A549 (cell line): ENCODE results near the gene B4GALT7.

ENCODE experiments used
- CTCF ChIP-seq: fragments of >200 bp; sonication (Bioruptor Twin); formaldehyde crosslinking; IDR thresholded peaks from 3 replicates; pipeline ENCODE4 v1.5.1; 2016
- ESRRA ChIP-seq: fragments of 150-350 bp; IDR thresholded peaks from 2 replicates; pipeline ENCODE4 v1.6.1; 2014; ENCODE audit warnings: mild to moderate bottlenecking, low read length, borderline replicate concordance
- JUN ChIP-seq, 2 experiments: fragments of >200 bp; sonication (Bioruptor Twin); formaldehyde crosslinking; IDR thresholded peaks; 2 replicates in 1 of 2; 3 replicates in 1 of 2; pipeline ENCODE4 v1.6.1; 2016 to 2017
- POLR2A ChIP-seq: IDR thresholded peaks from 2 replicates; pipeline ENCODE4 v1.6.1; 2012; ENCODE audit warnings: mild to moderate bottlenecking, low read length
- RAD21 ChIP-seq, 2 experiments: fragments of >200 bp in 1 of 2; sonication (Bioruptor Twin) in 1 of 2; formaldehyde crosslinking in 1 of 2; IDR thresholded peaks in 1 of 2; conservative IDR thresholded peaks in 1 of 2; 2 replicates in 1 of 2; 3 replicates in 1 of 2; pipeline ENCODE4 v1.6.1; 2012 to 2018; ENCODE audit warnings: inconsistent platforms in 1 of 2

GRCh38 chr5:177599731-177600507, at the start of gene B4GALT7:
- TF ChIP-seq CTCF (no peak), JUN (IDR thresholded peaks at IDR 0.05) (peak; percentile 77 to 94; a peak in 3 of 5 replicates), ESRRA (no peak), POLR2A (peak; percentile 91), RAD21 (conservative IDR thresholded peaks at IDR 0.05 in 1 of 2, IDR thresholded peaks at IDR 0.05 in 1 of 2) (no peak)
